ENCODE results near the gene GORAB.

Gene GORAB

DNA sequence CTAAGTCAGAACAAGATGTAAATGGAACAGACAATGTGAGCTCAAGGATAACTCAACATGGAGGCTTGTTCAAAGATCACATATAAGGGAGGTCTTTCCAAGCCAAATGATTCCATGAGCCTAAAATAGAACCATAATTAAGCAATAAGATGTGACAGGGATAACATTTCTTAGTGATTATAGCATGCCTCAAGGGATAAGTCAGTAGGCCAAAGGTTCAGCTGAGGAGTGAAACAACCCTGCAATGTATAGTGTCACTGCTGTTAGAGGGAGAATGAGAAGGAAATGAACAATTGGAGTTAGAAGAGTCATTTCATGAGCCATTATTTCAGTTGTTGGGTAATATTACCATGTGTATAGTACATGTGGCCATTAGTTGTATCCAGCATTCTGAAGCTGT lies 25.0 kb downstream of the GORAB start:
- TF ChIP-seq, protein P1, sequence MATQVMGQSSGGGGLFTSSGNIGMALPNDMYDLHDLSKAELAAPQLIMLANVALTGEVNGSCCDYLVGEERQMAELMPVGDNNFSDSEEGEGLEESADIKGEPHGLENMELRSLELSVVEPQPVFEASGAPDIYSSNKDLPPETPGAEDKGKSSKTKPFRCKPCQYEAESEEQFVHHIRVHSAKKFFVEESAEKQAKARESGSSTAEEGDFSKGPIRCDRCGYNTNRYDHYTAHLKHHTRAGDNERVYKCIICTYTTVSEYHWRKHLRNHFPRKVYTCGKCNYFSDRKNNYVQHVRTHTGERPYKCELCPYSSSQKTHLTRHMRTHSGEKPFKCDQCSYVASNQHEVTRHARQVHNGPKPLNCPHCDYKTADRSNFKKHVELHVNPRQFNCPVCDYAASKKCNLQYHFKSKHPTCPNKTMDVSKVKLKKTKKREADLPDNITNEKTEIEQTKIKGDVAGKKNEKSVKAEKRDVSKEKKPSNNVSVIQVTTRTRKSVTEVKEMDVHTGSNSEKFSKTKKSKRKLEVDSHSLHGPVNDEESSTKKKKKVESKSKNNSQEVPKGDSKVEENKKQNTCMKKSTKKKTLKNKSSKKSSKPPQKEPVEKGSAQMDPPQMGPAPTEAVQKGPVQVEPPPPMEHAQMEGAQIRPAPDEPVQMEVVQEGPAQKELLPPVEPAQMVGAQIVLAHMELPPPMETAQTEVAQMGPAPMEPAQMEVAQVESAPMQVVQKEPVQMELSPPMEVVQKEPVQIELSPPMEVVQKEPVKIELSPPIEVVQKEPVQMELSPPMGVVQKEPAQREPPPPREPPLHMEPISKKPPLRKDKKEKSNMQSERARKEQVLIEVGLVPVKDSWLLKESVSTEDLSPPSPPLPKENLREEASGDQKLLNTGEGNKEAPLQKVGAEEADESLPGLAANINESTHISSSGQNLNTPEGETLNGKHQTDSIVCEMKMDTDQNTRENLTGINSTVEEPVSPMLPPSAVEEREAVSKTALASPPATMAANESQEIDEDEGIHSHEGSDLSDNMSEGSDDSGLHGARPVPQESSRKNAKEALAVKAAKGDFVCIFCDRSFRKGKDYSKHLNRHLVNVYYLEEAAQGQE (IDR thresholded peaks at IDR 0.05; ENCODE audit: insufficient read depth in 1 of 2, low read depth in 2 of 2, low read length in 2 of 2): no peak
- no peak for TF ChIP-seq TAF1 (IDR thresholded peaks at IDR 0.05; ENCODE audit: borderline replicate concordance, insufficient read depth, low read length)
- no peak for TF ChIP-seq SIN3A (IDR thresholded peaks at IDR 0.05; ENCODE audit: borderline replicate concordance, insufficient read depth, low read length)
- TF ChIP-seq FOXP2 (optimal IDR thresholded peaks at IDR 0.05; ENCODE audit: borderline replicate concordance, extremely low read depth, extremely low read length, insufficient read depth): no peak
- TF ChIP-seq POLR2AphosphoS5 (IDR thresholded peaks at IDR 0.05; ENCODE audit: low read depth, low read length): no peak

DNA sequence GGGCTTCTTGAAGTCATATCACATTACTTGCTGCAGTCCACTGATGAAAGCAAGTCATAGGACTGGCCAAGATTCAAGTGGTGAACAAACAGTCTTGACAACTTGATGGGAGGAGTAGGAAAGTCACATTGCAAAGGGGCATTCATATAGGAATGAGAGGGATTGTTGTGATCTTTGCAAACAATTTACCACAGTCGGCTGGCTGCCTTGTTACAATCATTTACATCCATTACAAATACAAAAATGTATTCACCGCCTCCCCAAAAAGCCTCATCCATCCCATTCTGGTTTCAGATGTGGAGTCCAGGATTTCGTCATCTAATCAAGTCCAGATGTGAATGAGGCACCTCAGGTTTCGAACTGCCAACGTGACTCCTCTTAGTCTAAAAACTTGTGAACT lies 26.8 kb downstream of the GORAB start:
- TF ChIP-seq, protein P1 (IDR thresholded peaks at IDR 0.05; ENCODE audit: insufficient read depth in 1 of 2, low read depth in 2 of 2, low read length in 2 of 2): no peak
- TF ChIP-seq POLR2AphosphoS5 (IDR thresholded peaks at IDR 0.05; ENCODE audit: low read depth, low read length) (no peak), TAF1 (IDR thresholded peaks at IDR 0.05; ENCODE audit: borderline replicate concordance, insufficient read depth, low read length) (no peak), SIN3A (IDR thresholded peaks at IDR 0.05; ENCODE audit: borderline replicate concordance, insufficient read depth, low read length) (no peak), FOXP2 (optimal IDR thresholded peaks at IDR 0.05; ENCODE audit: borderline replicate concordance, extremely low read depth, extremely low read length, insufficient read depth) (no peak)

DNA sequence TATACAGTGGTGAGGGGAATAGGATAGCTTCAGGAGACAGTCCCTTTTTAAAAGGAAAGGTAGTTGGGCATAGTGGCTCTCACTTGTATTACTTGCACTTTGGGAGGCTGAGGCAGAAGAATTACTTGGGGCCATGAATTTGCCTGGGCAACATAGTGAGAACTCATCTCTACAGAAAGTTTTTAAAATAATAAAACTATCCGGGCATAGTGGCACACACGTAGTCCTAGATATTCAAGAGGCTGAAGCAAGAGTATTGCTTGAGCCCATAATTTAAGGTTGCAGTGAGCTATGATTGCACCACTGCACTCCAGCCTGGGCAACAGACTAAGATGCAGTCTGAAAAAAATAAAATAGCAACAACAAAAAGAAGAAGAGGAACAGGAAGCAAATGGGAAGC lies 27.2 kb downstream of the GORAB start:
- no peak for TF ChIP-seq POLR2AphosphoS5 (IDR thresholded peaks at IDR 0.05; ENCODE audit: low read depth, low read length)
- no peak for TF ChIP-seq TAF1 (IDR thresholded peaks at IDR 0.05; ENCODE audit: borderline replicate concordance, insufficient read depth, low read length)
- no peak for TF ChIP-seq FOXP2 (optimal IDR thresholded peaks at IDR 0.05; ENCODE audit: borderline replicate concordance, extremely low read depth, extremely low read length, insufficient read depth)
- TF ChIP-seq SIN3A (IDR thresholded peaks at IDR 0.05; ENCODE audit: borderline replicate concordance, insufficient read depth, low read length): no peak
- TF ChIP-seq, protein P1 (IDR thresholded peaks at IDR 0.05; ENCODE audit: insufficient read depth in 1 of 2, low read depth in 2 of 2, low read length in 2 of 2): no peak

DNA sequence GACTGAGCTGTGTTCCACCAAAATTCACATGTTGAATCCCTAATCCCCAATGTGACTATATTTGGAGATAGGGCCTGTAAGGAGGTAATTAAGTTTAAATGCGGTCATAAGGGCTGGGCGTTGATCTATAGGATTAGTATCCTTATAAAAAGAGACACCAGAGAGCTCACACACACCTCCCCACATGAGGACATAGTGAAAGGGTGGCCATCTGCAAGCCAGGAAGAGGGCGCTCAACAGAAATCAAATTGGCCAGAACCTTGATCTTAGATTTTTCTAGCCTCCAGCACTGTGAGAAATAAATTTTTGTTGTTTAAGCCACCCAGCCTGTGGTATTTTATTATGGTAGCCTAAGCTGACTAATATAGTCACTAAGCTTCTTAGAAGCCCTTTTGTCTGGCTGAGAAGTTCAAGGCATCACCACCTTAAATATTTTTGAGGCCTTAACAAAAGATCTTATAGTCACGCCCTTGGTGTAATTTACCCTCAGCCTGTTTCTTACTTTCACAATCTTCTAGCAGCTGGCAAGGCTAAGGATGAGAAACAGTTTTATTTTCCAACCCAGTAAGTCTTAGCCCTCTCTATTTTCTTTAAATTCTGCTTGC lies 28.8 kb downstream of the GORAB start:
- TF ChIP-seq TAF1 (IDR thresholded peaks at IDR 0.05; ENCODE audit: borderline replicate concordance, insufficient read depth, low read length) (no peak), SIN3A (IDR thresholded peaks at IDR 0.05; ENCODE audit: borderline replicate concordance, insufficient read depth, low read length) (no peak), POLR2AphosphoS5 (IDR thresholded peaks at IDR 0.05; ENCODE audit: low read depth, low read length) (no peak), FOXP2 (optimal IDR thresholded peaks at IDR 0.05; ENCODE audit: borderline replicate concordance, extremely low read depth, extremely low read length, insufficient read depth) (no peak)
- TF ChIP-seq, protein P1 (IDR thresholded peaks at IDR 0.05; ENCODE audit: insufficient read depth in 1 of 2, low read depth in 2 of 2, low read length in 2 of 2): no peak

Measured in PFSK-1 (cell line).